Activated CD8-positive, alpha-beta memory T cell treated with anti-CD3 and anti-CD28 coated beads, Interleukin-2, amount 10 ng/mL, durations not matched to agents 7 days and 5 days (primary cell): ENCODE measurements around the gene TRIM56. TPM values are rescaled to one million over a fixed set of nuclear protein-coding genes. Genes with fewer than 3 reads are reported as not detected.
"Not testable (repeated sequence)": the region's sequence is repeated elsewhere in the genome, so short reads cannot be mapped to it uniquely, and the experiment has no call there.

Experiments used
- ATAC-seq: fragments of 150-1000 bp; cut with Tn5 transposase; one replicate; pipeline ENCODE4 v1.10.0; 2021; ENCODE audit warnings: moderate library complexity
- CTCF ChIA-PET: fragments of 350-600 bp; sonication (Branson Sonifier 250); formaldehyde crosslinking; loops from one replicate; lab custom pipeline; 2021; ENCODE audit warnings: antibody characterized with exemption; lab: Charles Lee
- DNase-seq: peaks from one replicate; pipeline ENCODE4 v3.0.0-alpha.2; 2020
- H3K27ac Mint-ChIP-seq: one replicate; pipeline ENCODE4 v1.8.0; 2021; ENCODE audit warnings: mild to moderate bottlenecking, mixed read lengths
- H3K27me3 Mint-ChIP-seq: one replicate; pipeline ENCODE4 v1.8.0; 2021; ENCODE audit warnings: mixed read lengths
- H3K36me3 Mint-ChIP-seq: one replicate; pipeline ENCODE4 v1.8.0; 2021; ENCODE audit warnings: mild to moderate bottlenecking, mixed read lengths
- H3K4me1 Mint-ChIP-seq: one replicate; pipeline ENCODE4 v1.8.0; 2021; ENCODE audit warnings: mixed read lengths
- H3K4me3 Mint-ChIP-seq: one replicate; pipeline ENCODE4 v1.8.0; 2021; ENCODE audit warnings: mild to moderate bottlenecking, moderate library complexity, mixed read lengths
- H3K9me3 Mint-ChIP-seq: one replicate; pipeline ENCODE4 v1.8.0; 2022; ENCODE audit warnings: low read depth, mixed read lengths
- total RNA-seq, 2 experiments: library from RNA; stranded (reverse); gene quantifications; one replicate each; pipeline ENCODE4 v1.2.3, GENCODE V29; 2021

The TRIM56 gene
- total RNA-seq, 2 experiments from 2014 or later, result 68.2 to 110 TPM

DNA sequence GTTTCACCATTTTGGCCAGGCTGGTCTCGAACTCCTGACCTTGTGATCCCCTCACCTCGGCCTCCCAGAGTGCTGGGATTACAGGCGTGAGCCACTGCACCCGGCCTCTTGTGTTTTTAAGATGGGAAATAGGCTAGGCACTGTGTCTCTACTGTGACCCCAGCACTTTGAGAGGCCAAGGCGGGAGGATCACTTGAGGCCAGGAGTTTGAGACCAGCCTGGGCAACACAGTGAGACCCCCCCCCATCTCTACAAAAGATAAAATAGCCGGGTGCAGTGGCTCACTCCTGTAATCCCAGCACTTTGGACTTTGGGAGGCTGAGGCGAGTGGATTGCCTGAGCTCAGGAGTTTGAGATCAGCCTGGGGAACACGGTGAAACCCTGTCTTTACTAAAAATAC is 9.1 kb upstream of the TRIM56 start:
- DNase-seq, H3K27ac Mint-ChIP-seq, H3K36me3 Mint-ChIP-seq, H3K4me1 Mint-ChIP-seq, H3K4me3 Mint-ChIP-seq, ATAC-seq, H3K9me3 Mint-ChIP-seq: not testable (repeated sequence)
- CTCF ChIA-PET, result interaction anchor here (1.8 to 2.5 kb wide), 2 partner anchors 173 to 178 kb away, joined by 7 to 15 read pairs; no protein-coding TSS in a partner anchor
- H3K27me3 Mint-ChIP-seq, result peaks cover 14% of the 10 kb centered on the region

DNA sequence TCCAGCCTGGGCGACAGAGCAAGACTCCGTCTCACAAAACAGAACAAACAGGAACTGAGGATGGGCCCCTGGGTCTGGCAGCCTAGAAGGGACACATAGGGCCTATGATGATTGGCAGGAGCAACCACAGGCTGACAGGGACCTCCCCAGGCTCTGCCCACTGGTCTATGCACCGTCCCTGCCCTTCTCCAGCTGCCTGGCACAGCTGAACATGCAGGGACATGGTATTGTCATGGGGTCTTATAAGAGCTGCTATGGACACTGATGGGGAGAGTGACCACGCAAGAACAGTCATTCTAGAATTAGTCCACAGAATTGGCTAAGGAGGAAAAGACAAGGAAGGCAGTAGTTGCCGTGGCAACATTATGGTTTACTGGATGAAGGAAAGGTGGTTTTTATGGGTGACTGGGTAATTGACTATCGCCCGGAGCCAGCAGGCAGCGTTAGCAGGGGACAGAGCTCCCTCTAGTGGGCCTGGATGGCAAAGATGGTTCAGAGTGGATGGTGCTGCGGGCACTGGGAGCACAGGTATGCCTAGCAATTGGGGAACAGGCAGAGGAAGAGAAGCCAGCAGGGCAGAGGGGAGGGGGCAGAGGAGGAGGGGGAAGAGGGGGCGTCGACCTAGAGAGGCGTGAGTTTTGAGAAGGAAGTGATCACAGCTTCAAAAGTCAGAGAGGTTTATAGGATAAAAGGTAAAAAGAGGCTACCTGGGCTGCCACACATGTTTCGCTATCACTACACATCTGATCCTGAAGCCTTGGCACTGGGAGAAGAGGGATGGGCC is 7.8 kb upstream of the TRIM56 start:
- Mint-ChIP-seq H3K4me3 (no peak overlapping the region), H3K27ac (no peak overlapping the region), H3K9me3 (no peaks in the 10 kb centered on the region), H3K4me1 (peaks cover 5% of the 10 kb centered on the region), H3K27me3 (peaks cover 16% of the 10 kb centered on the region), H3K36me3 (no peaks in the 10 kb centered on the region)
- peak; percentile 99 for ATAC-seq
- CTCF ChIA-PET, result interaction anchor here (0.8 to 2.5 kb wide), 23 partner anchors 9 to 1152 kb away, joined by 3 to 15 read pairs (median 4); partner anchors contain the start of genes ACHE, POP7, SERPINE1 and SLC12A9
- peak; percentile 87 for DNase-seq

DNA sequence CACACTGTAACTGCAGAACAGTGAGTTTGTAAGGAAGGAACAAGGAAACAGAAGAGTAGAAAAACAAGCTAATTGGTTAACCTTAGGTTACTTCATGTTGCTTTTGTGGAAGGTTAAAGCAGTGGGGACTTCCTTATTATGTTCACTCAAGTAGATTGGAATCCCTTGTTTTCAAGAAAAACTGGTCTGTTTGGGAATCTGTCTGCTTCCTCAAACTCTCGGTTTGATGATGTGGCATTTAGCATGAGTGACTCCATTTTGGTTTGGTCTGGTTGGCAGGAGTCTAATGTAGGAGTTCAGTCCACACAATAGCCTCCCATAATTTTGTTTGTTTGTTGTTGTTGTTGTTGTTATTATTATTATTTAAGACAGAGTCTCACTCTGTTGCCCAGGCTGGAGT is 3.8 kb upstream of the TRIM56 start:
- no peak overlapping the region for H3K4me3 Mint-ChIP-seq
- H3K4me1 Mint-ChIP-seq, result peaks cover 13% of the 10 kb centered on the region
- H3K27ac Mint-ChIP-seq, result no peak overlapping the region
- CTCF ChIA-PET, result interaction anchor here (0.7 to 1.8 kb wide), 2 partner anchors 63 to 111 kb away, joined by 3 to 7 read pairs; no protein-coding TSS in a partner anchor
- no peaks in the 10 kb centered on the region for H3K9me3 Mint-ChIP-seq
- ATAC-seq, result no peak
- no peak for DNase-seq
- H3K27me3 Mint-ChIP-seq, result peaks cover 7% of the 10 kb centered on the region
- H3K36me3 Mint-ChIP-seq, result peaks cover 6% of the 10 kb centered on the region

DNA sequence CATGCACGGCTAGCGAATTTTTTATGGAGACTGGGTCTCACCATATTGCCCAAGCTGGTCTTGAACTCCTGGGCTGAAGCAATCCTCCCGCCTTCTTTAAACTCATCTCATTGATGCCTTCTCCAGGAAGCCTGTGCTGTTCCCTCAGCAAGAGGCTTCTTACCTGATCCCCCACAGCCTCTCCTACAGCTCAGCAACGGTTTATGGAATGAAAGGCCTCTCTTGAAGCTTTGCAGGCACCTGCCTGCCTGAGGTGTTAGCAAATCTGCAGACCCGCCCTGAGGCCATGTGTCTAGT is 468 bp upstream of the TRIM56 start:
- Mint-ChIP-seq H3K27me3 (peaks cover 7% of the 10 kb centered on the region), H3K9me3 (no peaks in the 10 kb centered on the region), H3K27ac (peak overlapping the region; percentile 99), H3K36me3 (peaks cover 25% of the 10 kb centered on the region), H3K4me3 (peak overlapping the region; percentile 97), H3K4me1 (peaks cover 29% of the 10 kb centered on the region)
- CTCF ChIA-PET, result interaction anchor here (0.6 to 2.2 kb wide), 15 partner anchors 12 to 379 kb away, joined by 3 to 9 read pairs (median 4); partner anchors contain the start of genes SLC12A9, SRRT and UFSP1
- no peak for ATAC-seq
- DNase-seq, result no peak

DNA sequence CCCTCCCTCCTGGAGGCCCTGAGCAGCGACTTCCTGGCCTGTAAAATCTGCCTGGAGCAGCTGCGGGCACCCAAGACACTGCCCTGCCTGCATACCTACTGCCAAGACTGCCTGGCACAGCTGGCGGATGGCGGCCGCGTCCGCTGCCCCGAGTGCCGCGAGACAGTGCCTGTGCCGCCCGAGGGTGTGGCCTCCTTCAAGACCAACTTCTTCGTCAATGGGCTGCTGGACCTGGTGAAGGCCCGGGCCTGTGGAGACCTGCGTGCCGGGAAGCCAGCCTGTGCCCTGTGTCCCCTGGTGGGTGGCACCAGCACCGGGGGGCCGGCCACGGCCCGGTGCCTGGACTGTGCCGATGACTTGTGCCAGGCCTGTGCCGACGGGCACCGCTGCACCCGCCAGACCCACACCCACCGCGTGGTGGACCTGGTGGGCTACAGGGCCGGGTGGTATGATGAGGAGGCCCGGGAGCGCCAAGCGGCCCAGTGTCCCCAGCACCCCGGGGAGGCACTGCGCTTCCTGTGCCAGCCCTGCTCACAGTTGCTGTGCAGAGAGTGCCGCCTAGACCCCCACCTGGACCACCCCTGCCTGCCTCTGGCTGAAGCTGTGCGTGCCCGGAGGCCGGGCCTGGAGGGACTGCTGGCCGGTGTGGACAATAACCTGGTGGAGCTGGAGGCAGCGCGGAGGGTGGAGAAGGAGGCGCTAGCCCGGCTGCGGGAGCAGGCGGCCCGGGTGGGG is 2.2 kb downstream of the TRIM56 start:
- CTCF ChIA-PET, result interaction anchor here (0.9 to 2.1 kb wide), 3 partner anchors 10 to 68 kb away, joined by 3 to 7 read pairs (median 5); no protein-coding TSS in a partner anchor
- no peak overlapping the region for H3K27ac Mint-ChIP-seq
- H3K27me3 Mint-ChIP-seq, result no peaks in the 10 kb centered on the region
- H3K4me3 Mint-ChIP-seq, result no peak overlapping the region
- no peaks in the 10 kb centered on the region for H3K9me3 Mint-ChIP-seq
- DNase-seq (no peak), ATAC-seq (no peak)
- H3K36me3 Mint-ChIP-seq, result peaks cover 37% of the 10 kb centered on the region
- peaks cover 35% of the 10 kb centered on the region for H3K4me1 Mint-ChIP-seq

DNA sequence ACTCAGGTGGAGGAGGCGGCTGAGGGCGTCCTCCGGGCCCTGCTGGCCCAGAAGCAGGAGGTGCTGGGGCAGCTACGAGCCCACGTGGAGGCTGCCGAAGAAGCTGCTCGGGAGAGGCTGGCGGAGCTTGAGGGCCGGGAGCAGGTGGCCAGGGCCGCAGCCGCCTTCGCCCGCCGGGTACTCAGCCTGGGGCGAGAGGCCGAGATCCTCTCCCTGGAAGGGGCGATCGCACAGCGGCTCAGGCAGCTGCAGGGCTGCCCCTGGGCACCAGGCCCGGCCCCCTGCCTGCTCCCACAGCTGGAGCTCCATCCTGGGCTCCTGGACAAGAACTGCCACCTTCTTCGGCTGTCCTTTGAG is 2.8 kb downstream of the TRIM56 start:
- Mint-ChIP-seq H3K4me1 (peaks cover 37% of the 10 kb centered on the region), H3K4me3 (no peak overlapping the region), H3K27ac (no peak overlapping the region), H3K36me3 (peaks cover 38% of the 10 kb centered on the region), H3K27me3 (no peaks in the 10 kb centered on the region), H3K9me3 (no peaks in the 10 kb centered on the region)
- CTCF ChIA-PET, result interaction anchor here (0.5 kb wide), 1 partner anchor 178 kb away, joined by 3 read pairs; no protein-coding TSS in a partner anchor
- ATAC-seq, result no peak
- DNase-seq, result no peak

DNA sequence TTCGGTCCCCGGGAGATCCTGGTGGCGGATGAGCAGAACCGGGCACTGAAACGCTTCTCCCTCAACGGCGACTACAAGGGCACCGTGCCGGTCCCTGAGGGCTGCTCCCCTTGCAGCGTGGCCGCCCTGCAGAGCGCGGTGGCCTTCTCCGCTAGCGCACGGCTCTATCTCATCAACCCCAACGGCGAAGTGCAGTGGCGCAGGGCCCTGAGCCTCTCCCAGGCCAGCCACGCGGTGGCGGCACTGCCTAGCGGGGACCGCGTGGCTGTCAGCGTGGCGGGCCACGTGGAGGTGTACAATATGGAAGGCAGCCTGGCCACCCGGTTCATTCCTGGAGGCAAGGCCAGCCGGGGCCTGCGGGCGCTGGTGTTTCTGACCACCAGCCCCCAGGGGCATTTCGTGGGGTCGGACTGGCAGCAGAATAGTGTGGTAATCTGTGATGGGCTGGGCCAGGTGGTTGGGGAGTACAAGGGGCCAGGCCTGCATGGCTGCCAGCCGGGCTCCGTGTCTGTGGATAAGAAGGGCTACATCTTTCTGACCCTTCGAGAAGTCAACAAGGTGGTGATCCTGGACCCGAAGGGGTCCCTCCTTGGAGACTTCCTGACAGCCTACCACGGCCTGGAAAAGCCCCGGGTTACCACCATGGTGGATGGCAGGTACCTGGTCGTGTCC is 3.7 kb downstream of the TRIM56 start:
- Mint-ChIP-seq H3K4me1 (peaks cover 37% of the 10 kb centered on the region), H3K36me3 (peaks cover 38% of the 10 kb centered on the region), H3K27ac (no peak overlapping the region), H3K4me3 (no peak overlapping the region), H3K27me3 (no peaks in the 10 kb centered on the region), H3K9me3 (no peaks in the 10 kb centered on the region)
- CTCF ChIA-PET, result no interaction called here
- ATAC-seq (no peak), DNase-seq (no peak)

DNA sequence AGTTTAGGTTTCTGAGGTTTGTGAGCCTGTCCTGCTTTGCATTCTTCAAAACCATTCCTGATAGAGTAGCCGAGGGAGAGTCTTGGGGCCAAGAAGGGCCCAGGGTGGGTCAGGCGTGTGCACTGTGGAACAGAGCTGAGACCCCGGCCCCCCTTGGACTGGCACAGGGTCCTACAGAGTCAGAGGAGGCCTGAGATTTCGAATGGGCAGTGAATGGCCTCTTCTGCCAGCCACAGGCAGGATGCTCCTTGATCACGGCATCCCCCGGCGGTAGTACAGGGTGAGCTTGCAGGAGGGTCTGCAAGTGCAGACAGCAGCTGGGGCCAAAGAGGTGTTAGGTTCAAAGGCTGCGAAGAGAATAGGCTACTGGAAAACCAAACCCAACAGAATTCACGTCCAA is 4.6 kb downstream of the TRIM56 start:
- H3K9me3 Mint-ChIP-seq, result no peaks in the 10 kb centered on the region
- no peak for DNase-seq
- H3K27me3 Mint-ChIP-seq, result no peaks in the 10 kb centered on the region
- peaks cover 38% of the 10 kb centered on the region for H3K36me3 Mint-ChIP-seq
- CTCF ChIA-PET, result interaction anchor here (0.7 to 1.5 kb wide), 2 partner anchors 13 to 30 kb away, joined by 4 to 6 read pairs; no protein-coding TSS in a partner anchor
- H3K27ac Mint-ChIP-seq, result no peak overlapping the region
- no peak overlapping the region for H3K4me3 Mint-ChIP-seq
- H3K4me1 Mint-ChIP-seq, result peaks cover 33% of the 10 kb centered on the region
- ATAC-seq, result no peak

DNA sequence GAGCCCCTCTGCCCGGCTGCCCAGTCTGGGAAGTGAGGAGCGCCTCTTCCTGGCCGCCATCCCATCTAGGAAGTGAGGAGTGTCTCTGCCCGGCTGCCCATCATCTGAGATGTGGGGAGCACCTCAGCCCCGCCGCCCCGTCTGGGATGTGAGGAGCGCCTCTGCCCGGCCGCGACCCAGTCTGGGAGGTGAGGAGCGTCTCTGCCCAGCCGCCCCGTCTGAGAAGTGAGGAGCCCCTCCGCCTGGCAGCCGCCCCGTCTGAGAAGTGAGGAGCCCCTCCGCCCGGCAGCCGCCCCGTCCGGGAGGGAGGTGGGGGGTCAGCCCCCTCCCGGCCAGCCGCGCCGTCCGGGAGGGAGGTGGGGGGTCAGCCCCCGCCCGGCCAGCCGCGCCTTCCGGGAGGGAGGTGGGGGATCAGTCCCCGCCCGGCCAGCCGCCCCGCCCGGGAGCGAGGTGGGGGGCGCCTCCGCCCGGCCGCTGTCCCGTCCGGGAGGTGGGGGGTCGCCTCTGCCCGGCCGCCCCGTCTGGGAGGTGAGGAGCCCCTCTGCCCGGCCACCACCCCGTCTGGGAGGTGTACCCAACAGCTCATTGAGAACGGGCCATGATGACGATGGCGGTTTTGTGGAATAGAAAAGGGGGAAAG is 7.1 kb downstream of the TRIM56 start:
- not testable (repeated sequence) for ATAC-seq, H3K27me3 Mint-ChIP-seq, H3K9me3 Mint-ChIP-seq, DNase-seq, H3K4me3 Mint-ChIP-seq, H3K27ac Mint-ChIP-seq
- Mint-ChIP-seq H3K36me3 (peaks cover 27% of the 10 kb centered on the region), H3K4me1 (peaks cover 22% of the 10 kb centered on the region)
- CTCF ChIA-PET, result interaction anchor here (0.6 kb wide), 1 partner anchor 181 kb away, joined by 3 read pairs; no protein-coding TSS in a partner anchor

DNA sequence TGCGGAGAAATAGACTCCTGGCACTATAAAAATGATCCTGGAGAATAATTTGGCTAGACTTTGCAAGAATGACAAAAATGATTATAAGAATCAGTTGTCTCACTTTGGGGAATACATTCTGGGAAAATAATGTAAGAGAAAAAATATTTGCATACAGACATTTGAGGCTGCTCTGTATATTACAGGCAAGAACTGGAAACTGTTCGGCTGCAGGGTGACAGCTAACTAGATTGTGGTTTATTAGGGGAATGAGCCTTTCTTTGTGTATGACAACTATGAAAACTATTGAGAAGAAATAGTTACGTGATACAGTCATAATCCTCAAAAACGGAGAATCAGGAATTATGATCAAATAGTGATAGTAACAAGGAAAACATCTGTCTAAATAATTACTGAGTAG is 8.6 kb downstream of the TRIM56 start:
- DNase-seq, result no peak
- Mint-ChIP-seq H3K27ac (no peak overlapping the region), H3K9me3 (no peaks in the 10 kb centered on the region), H3K27me3 (no peaks in the 10 kb centered on the region), H3K4me3 (no peak overlapping the region), H3K36me3 (peaks cover 21% of the 10 kb centered on the region), H3K4me1 (peaks cover 16% of the 10 kb centered on the region)
- ATAC-seq, result no peak
- CTCF ChIA-PET, result no interaction called here

DNA sequence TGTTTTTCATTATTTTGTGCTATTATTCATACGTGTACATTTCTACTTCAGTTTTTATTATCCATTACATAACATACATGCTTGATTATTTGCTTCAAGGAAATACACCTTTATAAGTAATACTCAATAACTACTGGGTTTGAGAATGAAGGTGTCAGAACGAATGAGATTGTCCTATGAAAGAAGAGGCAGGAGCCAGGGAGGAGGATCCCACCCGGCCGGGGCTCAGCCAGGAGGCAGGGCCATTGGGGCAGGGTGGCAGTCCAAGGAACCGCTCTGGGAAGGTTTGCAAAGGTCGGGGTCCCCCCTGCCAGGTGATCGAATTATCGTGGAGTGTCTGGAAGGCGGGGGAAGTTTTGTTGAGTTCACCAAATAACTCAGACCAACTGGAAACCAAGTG is 9.1 kb downstream of the TRIM56 start:
- Mint-ChIP-seq H3K9me3 (no peaks in the 10 kb centered on the region), H3K36me3 (peaks cover 17% of the 10 kb centered on the region), H3K4me3 (no peak overlapping the region), H3K4me1 (peaks cover 15% of the 10 kb centered on the region), H3K27me3 (peaks cover 1% of the 10 kb centered on the region), H3K27ac (no peak overlapping the region)
- ATAC-seq, result no peak
- CTCF ChIA-PET, result interaction anchor here (0.6 to 2.1 kb wide), 4 partner anchors 24 to 145 kb away, joined by 3 to 6 read pairs (median 4); partner anchors contain the start of gene MUC3A
- DNase-seq, result no peak

DNA sequence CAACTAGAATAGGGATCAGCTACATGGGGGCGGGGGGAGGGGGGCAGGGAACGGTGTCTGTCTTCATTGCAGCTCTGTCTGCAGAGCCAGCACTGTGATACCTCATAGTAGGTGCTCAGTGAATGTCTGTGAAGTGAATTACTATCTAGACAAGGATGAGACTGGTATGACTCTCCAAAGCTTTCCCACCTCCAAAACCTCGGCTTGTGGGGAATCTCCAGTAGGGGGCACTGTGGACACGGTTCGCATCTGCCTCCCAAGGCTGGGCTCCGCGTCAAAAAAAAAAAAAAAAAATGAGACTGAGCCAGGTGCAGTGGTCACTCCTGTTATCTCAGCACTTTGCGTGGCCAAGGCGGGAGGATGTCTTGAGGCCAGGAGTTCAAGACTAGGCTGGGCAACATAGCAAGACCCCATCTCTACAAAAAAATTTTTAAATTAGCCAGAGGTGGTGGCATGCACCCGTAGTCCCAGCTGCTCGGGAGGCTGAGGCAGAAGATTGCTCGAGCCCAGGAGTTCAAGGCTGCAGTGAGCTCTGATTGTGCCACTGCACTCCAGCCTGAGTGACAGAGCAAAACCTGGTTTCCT is 9.6 kb downstream of the TRIM56 start:
- no peak overlapping the region for H3K27ac Mint-ChIP-seq
- DNase-seq, result no peak
- ATAC-seq, result peak; percentile 30
- H3K36me3 Mint-ChIP-seq, result peaks cover 12% of the 10 kb centered on the region
- peaks cover 13% of the 10 kb centered on the region for H3K4me1 Mint-ChIP-seq
- peaks cover 6% of the 10 kb centered on the region for H3K27me3 Mint-ChIP-seq
- CTCF ChIA-PET, result interaction anchor here (0.6 to 2.1 kb wide), 4 partner anchors 23 to 145 kb away, joined by 3 to 6 read pairs (median 4); partner anchors contain the start of gene MUC3A
- H3K4me3 Mint-ChIP-seq, result no peak overlapping the region
- H3K9me3 Mint-ChIP-seq, result no peaks in the 10 kb centered on the region
